Activated T-cell treated with anti-CD3 and anti-CD28 coated beads, Interleukin-2, amount 50 U/mL, for 4 hours (primary cell): ENCODE measurements around the gene RLN1. TPM values are rescaled to one million over a fixed set of nuclear protein-coding genes. Genes with fewer than 3 reads are reported as not detected.
"Not testable (repeated sequence)": the region's sequence is repeated elsewhere in the genome, so short reads cannot be mapped to it uniquely, and the experiment has no call there.

Experiments used
- ATAC-seq, 2 donors: fragments of 200-7000 bp; cut with Tn5 transposase; one replicate each; pipeline ENCODE4 v1.10.0; 2021
- DNase-seq: peaks from one replicate; pipeline ENCODE4 v3.0.0-alpha.2; 2020
- H3K27me3 Mint-ChIP-seq: one replicate; pipeline ENCODE4 v1.8.0; 2021; ENCODE audit warnings: low read depth, mixed read lengths
- H3K36me3 Mint-ChIP-seq: one replicate; pipeline ENCODE4 v1.8.0; 2022; ENCODE audit warnings: mixed read lengths; ENCODE audit not compliant: insufficient read depth
- H3K4me1 Mint-ChIP-seq: one replicate; pipeline ENCODE4 v1.8.0; 2021; ENCODE audit warnings: low read depth, mixed read lengths
- H3K4me3 Mint-ChIP-seq: one replicate; pipeline ENCODE4 v1.8.0; 2021; ENCODE audit warnings: mild to moderate bottlenecking, moderate library complexity, mixed read lengths
- H3K9me3 Mint-ChIP-seq: one replicate; pipeline ENCODE4 v1.8.0; 2021; ENCODE audit warnings: mixed read lengths
- total RNA-seq, 3 donors: library from RNA; stranded (reverse); gene quantifications; one replicate each; pipeline ENCODE4 v1.2.1, GENCODE V29; 2021

The RLN1 gene
- total RNA-seq, 3 donors from 2014 or later, result 0.50 to 0.54 TPM; not detected in 1

DNA sequence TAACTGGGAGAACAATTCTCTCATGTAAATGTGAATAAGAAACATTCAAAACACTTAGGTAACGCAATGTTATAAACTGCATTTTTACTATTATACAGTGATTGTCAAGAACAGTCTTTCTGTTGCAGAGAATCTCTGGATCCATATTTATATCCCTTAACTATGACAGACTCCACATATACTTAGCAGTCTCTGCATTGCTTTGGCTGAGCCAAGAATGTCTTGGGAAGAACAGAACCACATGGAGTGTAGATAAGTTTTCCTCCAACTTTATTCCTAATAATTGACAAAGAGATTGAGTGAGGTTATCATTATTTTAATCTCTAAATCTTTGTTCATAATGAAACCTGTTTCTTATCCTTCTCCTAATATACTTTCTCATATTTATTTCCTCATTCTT is 15.6 kb upstream of the RLN1 start:
- Mint-ChIP-seq H3K36me3 (peaks cover 16% of the 10 kb centered on the region), H3K9me3 (no peaks in the 10 kb centered on the region), H3K4me3 (no peak overlapping the region), H3K27me3 (no peaks in the 10 kb centered on the region), H3K4me1 (peaks cover 39% of the 10 kb centered on the region)
- ATAC-seq, result no peak
- no peak for DNase-seq

DNA sequence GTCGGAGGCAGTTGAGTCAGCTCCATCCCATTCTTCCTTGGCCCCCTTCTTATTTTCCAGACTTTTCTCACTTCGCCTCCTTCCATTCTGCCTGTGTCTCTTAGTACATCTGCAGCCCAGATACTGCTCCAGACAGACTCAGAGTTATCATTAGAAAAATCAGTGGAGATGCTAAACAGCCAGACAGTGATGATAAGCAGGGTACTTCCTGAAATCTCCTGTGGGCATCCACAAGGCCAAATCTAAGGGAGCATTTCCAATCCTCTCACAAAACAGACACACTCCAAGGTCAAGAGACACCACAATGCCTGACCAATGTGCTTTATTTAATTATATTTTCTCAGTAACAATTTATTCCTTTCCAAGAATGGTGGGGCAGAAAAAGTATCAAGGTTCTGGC is 14.5 kb upstream of the RLN1 start:
- Mint-ChIP-seq H3K4me1 (peaks cover 41% of the 10 kb centered on the region), H3K27me3 (no peaks in the 10 kb centered on the region), H3K4me3 (no peak overlapping the region), H3K9me3 (peaks cover 4% of the 10 kb centered on the region), H3K36me3 (peaks cover 16% of the 10 kb centered on the region)
- no peak for ATAC-seq
- no peak for DNase-seq

DNA sequence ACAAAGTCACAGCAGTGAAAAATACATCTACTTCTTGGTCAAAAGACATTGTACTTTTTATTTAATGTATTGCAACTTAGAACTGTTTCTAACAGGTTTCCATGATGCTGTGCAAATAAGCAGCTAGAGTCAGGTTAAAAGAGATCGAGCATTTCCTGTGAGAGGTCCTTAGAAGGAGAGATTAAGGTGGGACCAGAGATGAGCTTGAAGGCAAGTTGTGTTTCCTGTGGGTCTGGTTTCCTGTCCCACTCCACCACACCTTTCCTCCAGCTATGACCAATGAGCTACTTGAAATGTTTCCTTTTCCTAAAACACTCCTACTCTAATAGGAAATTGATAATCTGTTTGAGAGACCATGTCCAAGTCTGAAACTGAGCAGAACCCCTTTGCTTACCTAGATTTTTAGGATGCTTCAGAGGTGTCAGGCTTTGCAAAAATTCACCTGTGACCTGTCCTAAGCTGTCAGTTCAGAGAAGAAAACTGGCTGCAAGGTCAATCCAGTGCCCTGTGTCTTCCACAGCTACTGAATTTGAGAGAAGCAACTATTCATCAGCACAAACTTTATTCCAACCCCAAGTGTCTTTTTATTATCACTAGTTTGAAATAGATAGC is 13.1 kb upstream of the RLN1 start:
- peaks cover 4% of the 10 kb centered on the region for H3K9me3 Mint-ChIP-seq
- ATAC-seq, result peak in 1 of 2 donors; percentile 43
- H3K27me3 Mint-ChIP-seq, result no peaks in the 10 kb centered on the region
- H3K4me1 Mint-ChIP-seq, result peaks cover 41% of the 10 kb centered on the region
- no peak for DNase-seq
- no peak overlapping the region for H3K4me3 Mint-ChIP-seq
- peaks cover 13% of the 10 kb centered on the region for H3K36me3 Mint-ChIP-seq

DNA sequence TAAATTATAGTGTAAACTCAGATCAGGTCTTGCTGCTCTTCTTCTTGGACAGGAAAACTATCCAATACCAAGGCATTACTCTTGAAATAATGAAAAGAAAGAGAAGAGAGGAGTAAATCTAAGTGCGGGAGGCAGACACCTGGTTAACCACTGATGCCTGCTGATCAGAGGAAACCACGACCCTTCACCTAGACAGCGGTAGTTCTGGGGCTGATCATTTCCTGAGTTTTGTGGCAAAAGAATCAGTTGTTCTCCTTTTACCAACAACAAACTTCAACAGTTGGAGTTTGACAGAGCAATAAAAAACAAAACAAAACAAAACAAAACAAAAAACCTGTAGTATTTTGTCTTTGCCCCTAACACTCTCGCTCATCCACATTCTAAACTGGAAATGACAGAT is 3.0 kb downstream of the RLN1 start:
- peak; percentile 7 for DNase-seq
- peaks cover 7% of the 10 kb centered on the region for H3K36me3 Mint-ChIP-seq
- no peak for ATAC-seq
- H3K4me3 Mint-ChIP-seq, result peak overlapping the region; percentile 55
- peaks cover 36% of the 10 kb centered on the region for H3K4me1 Mint-ChIP-seq
- H3K27me3 Mint-ChIP-seq, result no peaks in the 10 kb centered on the region
- H3K9me3 Mint-ChIP-seq, result no peaks in the 10 kb centered on the region

DNA sequence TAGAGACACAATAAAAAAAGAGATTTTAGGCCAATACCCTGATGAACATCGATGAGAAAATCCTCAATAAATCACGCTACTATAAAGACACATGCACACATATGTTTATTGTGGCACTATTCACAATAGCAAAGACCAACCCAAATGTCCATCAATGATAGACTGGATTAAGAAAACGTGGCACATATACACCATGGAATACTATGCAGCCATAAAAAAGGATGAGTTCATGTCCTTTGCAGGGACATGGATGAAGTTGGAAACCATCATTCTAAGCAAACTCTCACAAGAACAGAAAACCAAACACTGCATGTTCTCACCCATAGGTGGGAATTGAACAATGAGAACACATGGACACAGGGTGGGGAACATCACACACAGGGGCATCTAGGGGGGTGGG is 8.4 kb downstream of the RLN1 start:
- H3K9me3 Mint-ChIP-seq, H3K27me3 Mint-ChIP-seq, H3K4me3 Mint-ChIP-seq, ATAC-seq, DNase-seq: not testable (repeated sequence)
- peaks cover 26% of the 10 kb centered on the region for H3K36me3 Mint-ChIP-seq
- peaks cover 28% of the 10 kb centered on the region for H3K4me1 Mint-ChIP-seq

DNA sequence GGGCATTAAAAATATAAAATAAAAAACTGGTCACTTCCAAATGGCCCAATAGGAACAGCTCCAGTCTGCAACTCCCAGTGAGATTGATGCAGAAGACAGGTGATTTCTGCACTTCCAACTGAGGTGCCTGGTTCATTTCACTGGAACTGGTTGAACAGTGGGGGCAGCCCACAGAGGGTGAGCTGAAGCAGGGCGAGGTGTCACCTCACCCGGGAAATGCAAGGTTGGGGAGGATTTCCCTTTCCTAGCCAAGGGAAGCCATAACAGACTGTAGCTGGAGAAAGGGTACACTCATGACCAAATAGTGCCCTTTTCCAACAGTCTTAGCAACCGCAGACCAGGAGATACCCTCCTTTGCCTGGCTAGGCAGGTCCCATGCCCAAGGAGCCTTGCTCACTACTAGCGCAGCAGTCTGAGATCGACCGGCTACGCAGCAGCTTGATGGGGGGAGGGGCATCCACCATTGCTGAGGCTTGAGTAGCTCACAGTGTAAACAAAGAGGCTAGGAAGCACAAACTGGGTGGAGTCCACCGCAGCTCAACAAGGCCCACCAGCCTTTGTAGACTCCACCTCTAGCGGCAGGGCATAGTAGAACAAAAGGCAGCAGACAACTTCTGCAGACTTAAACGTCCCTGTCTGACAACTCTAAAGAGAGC is 12.7 kb downstream of the RLN1 start:
- H3K27me3 Mint-ChIP-seq, result no peaks in the 10 kb centered on the region
- no peak overlapping the region for H3K4me3 Mint-ChIP-seq
- H3K9me3 Mint-ChIP-seq, result no peaks in the 10 kb centered on the region
- DNase-seq (no peak), ATAC-seq (peak in 1 of 2 donors; percentile 30)
- peaks cover 19% of the 10 kb centered on the region for H3K36me3 Mint-ChIP-seq
- peaks cover 15% of the 10 kb centered on the region for H3K4me1 Mint-ChIP-seq

DNA sequence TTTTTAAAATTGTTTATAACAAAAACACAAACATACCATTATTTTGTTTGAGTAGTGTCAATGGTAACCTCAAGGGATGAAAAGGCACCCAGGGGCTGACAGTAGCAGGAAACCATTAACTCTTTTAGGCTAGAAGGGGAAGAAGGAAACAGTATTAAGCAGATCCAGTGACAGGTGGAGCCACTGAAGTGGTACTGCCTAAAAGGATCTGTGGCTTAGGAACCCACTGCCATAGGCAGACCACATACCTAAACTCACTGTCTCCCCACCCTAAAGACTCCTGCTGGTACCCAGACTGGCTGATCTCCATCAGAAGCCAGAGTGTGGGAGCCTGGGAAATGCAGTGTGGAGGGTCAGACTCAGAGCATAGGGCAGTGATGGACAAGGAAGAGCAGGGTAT is 13.5 kb downstream of the RLN1 start:
- DNase-seq (no peak), ATAC-seq (no peak)
- Mint-ChIP-seq H3K4me3 (peak overlapping the region; percentile 20), H3K27me3 (no peaks in the 10 kb centered on the region), H3K36me3 (peaks cover 19% of the 10 kb centered on the region), H3K9me3 (no peaks in the 10 kb centered on the region), H3K4me1 (peaks cover 20% of the 10 kb centered on the region)

DNA sequence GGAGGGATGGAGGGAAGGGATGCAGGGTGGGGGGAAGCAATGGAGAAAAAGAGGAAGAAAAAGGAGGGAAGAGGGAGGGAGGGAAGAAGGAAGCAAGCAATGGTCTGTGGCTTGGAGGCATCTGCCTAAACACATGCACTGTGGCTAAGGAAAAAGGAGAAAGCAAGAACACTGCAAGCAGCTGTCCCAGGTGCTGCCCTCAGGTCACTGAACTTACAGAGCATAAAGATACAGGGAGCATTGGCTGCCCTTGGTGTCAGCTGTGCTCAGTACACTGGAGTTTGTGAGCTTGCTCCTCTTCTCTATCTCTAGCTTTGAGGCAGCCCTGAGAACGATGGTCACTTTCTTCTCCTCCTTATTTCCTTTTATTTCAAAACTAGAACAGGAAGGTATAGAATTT is 18.1 kb downstream of the RLN1 start:
- not testable (repeated sequence) for H3K36me3 Mint-ChIP-seq, ATAC-seq, H3K27me3 Mint-ChIP-seq, DNase-seq, H3K9me3 Mint-ChIP-seq, H3K4me3 Mint-ChIP-seq
- H3K4me1 Mint-ChIP-seq, result peaks cover 12% of the 10 kb centered on the region

DNA sequence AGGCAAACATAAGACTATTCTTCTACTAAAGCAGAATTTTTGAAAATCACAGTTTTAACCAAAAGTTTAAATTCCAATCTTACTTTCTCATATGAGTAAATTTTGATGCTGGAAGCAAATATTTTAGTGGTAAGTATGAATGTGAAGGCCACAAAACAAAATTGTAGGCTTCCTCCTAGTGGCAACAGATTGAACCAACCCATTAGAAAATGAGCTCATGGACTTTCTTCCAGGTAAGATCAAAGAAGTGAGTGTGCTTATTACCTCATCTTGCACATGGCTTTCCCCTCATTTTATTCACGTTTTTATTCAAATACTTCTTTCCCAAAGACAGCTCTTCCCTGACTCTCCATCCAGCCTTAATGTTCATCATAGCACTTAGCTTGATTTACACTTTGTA is 18.6 kb downstream of the RLN1 start:
- Mint-ChIP-seq H3K4me1 (peaks cover 8% of the 10 kb centered on the region), H3K36me3 (peaks cover 15% of the 10 kb centered on the region), H3K27me3 (no peaks in the 10 kb centered on the region), H3K9me3 (no peaks in the 10 kb centered on the region), H3K4me3 (no peak overlapping the region)
- no peak for DNase-seq
- ATAC-seq, result no peak

DNA sequence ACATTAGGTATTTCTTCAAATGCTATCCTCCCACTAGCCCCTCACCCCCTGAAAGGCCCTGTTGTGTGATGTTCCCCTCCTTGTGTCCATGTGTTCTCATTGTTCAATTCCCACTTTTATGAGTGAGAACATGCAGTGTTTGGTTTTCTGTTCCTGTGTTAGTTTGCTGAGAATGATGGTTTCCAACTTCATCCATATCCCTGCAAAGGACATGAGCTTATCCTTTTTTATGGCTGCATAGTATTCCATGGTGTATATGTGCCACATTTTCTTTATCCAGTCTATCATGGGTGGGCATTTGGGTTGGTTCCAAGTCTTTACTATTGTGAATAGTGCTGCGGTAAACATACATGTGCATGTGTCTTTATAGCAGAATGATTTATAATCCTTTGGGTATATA is 23.3 kb downstream of the RLN1 start:
- H3K4me3 Mint-ChIP-seq, ATAC-seq, DNase-seq, H3K27me3 Mint-ChIP-seq, H3K4me1 Mint-ChIP-seq: not testable (repeated sequence)
- Mint-ChIP-seq H3K36me3 (peaks cover 27% of the 10 kb centered on the region), H3K9me3 (peaks cover 14% of the 10 kb centered on the region)

DNA sequence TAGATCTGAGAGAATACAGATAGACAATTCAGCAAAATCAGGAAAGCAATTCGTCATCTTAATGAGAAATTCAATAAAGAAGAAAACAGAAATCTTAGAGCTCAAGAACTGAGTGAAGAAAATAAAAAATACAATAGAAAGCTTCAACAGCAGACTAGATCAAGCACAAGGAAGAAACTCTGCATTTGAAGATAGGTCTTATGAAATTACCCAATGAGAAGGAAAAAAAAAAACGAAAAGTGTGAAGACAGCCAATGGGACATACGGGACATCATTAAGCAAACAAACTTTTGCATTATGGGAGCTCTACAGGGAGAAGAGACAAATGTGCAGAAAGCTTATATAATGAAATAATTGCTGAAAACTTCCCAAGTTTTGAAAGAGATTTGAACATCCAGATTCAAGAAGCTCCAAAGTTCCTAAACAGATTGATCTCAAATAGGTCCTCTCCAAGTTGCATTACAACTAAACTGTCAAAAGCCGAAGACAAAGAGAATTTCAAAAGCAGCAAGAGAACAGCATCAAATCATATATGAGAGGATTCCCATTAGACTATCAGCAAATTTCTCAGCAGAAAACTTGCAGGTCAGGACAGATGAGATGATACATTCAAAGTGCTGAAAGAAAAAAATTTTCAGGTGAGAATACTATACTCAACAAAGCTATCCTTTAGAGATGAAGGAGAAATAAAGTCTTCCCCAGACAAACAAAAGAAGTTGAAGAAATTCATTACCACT is 24.3 kb downstream of the RLN1 start:
- H3K36me3 Mint-ChIP-seq, result peaks cover 31% of the 10 kb centered on the region
- H3K27me3 Mint-ChIP-seq, result peaks cover 3% of the 10 kb centered on the region
- ATAC-seq (no peak), DNase-seq (no peak)
- no peak overlapping the region for H3K4me3 Mint-ChIP-seq
- H3K4me1 Mint-ChIP-seq, result no peaks in the 10 kb centered on the region
- peaks cover 14% of the 10 kb centered on the region for H3K9me3 Mint-ChIP-seq

DNA sequence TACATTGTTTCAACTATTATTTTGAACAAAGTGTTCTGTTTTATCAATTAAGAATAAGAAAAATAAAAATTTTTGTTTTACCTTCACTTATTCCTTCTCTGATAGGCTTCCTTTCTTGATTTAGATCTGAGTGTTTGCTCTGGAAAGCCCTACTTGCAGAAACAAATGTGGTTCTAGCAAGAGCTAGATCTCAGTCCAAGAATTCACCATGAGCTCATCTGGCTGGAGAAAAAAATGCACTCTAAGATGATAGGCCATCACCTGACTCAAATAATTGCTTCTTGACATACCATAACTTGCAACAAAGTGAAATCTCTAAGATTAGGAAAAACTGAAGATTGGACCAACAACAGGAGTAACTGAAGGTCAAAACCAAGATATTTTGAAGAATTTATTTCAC is 28.8 kb downstream of the RLN1 start:
- Mint-ChIP-seq H3K4me3 (no peak overlapping the region), H3K4me1 (peaks cover 2% of the 10 kb centered on the region), H3K36me3 (peaks cover 17% of the 10 kb centered on the region), H3K27me3 (peaks cover 7% of the 10 kb centered on the region), H3K9me3 (peaks cover 14% of the 10 kb centered on the region)
- DNase-seq, result no peak
- ATAC-seq, result no peak

DNA sequence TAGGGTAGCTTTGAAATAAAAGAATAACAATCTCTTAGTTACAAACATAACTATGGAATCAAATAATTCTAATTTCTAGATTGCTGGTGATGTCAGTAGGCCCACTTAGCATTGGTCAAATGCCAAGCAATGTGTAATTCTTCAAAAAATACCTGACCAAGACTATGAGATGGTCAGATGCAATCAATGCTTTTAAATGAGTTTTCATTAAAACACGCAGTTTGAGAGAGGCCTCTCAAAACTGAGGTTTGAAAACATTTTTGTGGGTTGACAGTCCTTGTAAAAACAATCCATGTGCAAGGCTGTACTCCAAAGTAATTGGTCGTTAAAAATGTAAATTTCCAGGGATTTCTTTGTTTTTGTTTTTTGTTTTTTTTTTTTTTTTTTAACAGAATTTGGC is 33.9 kb downstream of the RLN1 start:
- peaks cover 3% of the 10 kb centered on the region for H3K36me3 Mint-ChIP-seq
- peaks cover 19% of the 10 kb centered on the region for H3K4me1 Mint-ChIP-seq
- DNase-seq (no peak), ATAC-seq (no peak)
- no peaks in the 10 kb centered on the region for H3K9me3 Mint-ChIP-seq
- no peak overlapping the region for H3K4me3 Mint-ChIP-seq
- H3K27me3 Mint-ChIP-seq, result peaks cover 5% of the 10 kb centered on the region

DNA sequence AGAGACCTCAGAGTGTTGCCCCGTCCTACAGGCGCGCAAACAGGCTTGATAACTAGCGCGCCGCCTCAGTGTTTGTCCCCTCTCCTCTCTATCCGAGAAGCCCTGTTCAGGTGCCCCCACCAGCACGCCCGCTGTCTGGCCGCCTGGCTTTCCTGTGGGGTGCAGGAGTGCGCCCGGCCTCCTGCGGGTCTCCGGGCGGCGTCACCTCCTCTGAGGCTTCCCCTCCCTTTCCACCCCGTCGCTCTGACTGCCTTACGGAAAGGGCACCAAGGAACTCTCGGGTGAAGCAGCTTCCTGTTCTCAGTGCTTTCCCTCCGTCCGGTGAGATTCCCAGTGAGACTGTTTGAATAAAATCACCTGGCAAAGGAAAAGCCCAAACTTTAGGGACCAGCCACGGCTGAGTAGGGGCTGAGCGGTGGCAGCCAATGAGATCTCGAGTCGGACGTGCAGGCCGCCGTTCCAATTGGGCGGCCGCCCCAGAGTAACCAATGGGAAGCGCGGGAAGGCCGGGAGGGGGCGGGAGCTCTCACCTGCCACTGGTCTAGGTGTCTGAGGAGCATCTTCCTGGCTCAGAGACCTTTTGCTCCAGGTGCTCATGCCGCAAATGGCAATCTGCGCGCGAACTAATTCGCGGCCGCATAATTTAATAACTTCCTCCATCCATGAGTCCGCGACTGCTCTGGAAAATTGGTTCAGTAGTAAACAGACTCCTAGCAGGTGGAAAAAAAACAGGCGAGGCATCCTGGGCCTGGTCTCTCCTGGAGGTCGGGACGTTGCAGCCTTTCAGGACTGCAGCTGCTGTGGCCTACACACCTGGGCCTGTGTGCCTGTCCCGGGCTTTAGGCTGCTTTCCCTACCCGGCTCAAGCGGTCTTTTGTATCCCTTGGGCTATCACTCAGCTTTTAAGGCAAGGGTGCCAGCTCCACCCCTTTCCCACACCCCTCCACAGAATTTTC is 35.6 kb downstream of the RLN1 start, which contains the start of gene RLN2:
Gene RLN2 (minus strand): TSS at position 877 of the 956 bp plus-strand sequence. CDS start 136 bp downstream, at position 741.
- H3K36me3 Mint-ChIP-seq, H3K9me3 Mint-ChIP-seq, DNase-seq, H3K27me3 Mint-ChIP-seq: not testable (repeated sequence)
- ATAC-seq, result peak; percentile 99 to 100
- H3K4me3 Mint-ChIP-seq, result peak within 1 kb of the TSS; percentile 51
- H3K4me1 Mint-ChIP-seq, result peaks cover 23% of the 10 kb centered on the region
